SH-SY5Y (cell line): ENCODE measurements around the gene SPEM3.

Source experiments
- GATA2 ChIP-seq: IDR thresholded peaks from 2 replicates; pipeline ENCODE4 v1.6.1; 2011; ENCODE audit warnings: mild to moderate bottlenecking, low read depth, low read length
- GATA3 ChIP-seq: IDR thresholded peaks from 2 replicates; pipeline ENCODE4 v1.6.1; 2011; ENCODE audit warnings: low read depth, mild to moderate bottlenecking, low read length, moderate library complexity

GRCh38 chr17:7425756-7426155 is 2.9 kb upstream of the SPEM3 start:
- TF ChIP-seq GATA2 (no peak), GATA3 (no peak)
